ENCODE data around the gene PAX2. TPM values are rescaled to one million over a fixed set of nuclear protein-coding genes. Genes with fewer than 3 reads are reported as not detected.

Gene PAX2
- total and polyA plus RNA-seq, 2 of the 8 experiments (the other 6 are each of a cell fraction or from before 2014, with no cell fraction given): 0.02 TPM; not detected in 1

DNA sequence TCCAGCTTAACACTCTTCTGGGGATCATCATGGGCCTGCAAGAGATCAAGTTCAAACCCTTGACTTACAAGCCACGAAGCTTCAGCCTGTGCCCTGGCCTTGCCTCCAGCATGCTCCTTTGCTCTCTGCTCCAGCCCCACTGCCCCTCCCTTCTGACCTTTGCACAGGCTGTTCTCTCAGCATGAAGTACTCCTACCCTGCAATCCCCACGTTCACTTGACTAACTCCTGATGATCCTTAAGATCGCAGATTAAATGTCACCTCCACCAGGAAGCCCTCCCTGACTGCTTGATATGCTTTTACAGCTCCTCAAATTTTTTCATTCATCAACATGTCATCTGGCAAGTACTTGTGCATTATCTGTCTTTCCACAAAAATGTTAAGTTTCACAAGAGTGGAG, 91.9 kb downstream of the PAX2 start:
- Histone ChIP-seq H2BK120ac (replicated peaks; ENCODE audit: low read depth, low read length) (no peak overlapping the region), H4K8ac (ENCODE audit: extremely low read depth, insufficient read depth, low read length) (no peak overlapping the region), H3K4ac (replicated peaks; ENCODE audit: insufficient read length, low read depth, low read length) (no peak overlapping the region), H3K4me2 (ENCODE audit: insufficient read depth in 1 of 2, low read depth in 2 of 2, low read length in 2 of 2) (no peak overlapping the region), H3K9me3 (ENCODE audit: insufficient read depth in 2 of 2, low read depth in 1 of 2, low read length in 1 of 2) (peaks cover 0 to 3% of the 10 kb centered on the region in 2 experiments; a peak in 1 of 4 replicates), H3K14ac (ENCODE audit: insufficient read length) (no peak overlapping the region), H3K23ac (ENCODE audit: insufficient read length) (no peak overlapping the region), H2BK5ac (ENCODE audit: low read depth, low read length) (no peak overlapping the region), H3K23me2 (ENCODE audit: low read depth, low read length) (no peaks in the 10 kb centered on the region), H3K56ac (replicated peaks; ENCODE audit: insufficient read length, low read depth, low read length) (no peak overlapping the region), H2AFZ (ENCODE audit: low read length) (no peak overlapping the region), H3K79me1 (ENCODE audit: low read depth, low read length) (no peaks in the 10 kb centered on the region), H2BK20ac (ENCODE audit: low read length) (no peak overlapping the region), H3K27ac (ENCODE audit: low read depth, low read length) (no peak overlapping the region), H4K5ac (ENCODE audit: insufficient read length, low read depth, low read length) (no peak overlapping the region), H3K36me3 (ENCODE audit: control insufficient read depth in 2 of 4, insufficient read depth in 4 of 4, low read length in 3 of 4) (no peaks in the 10 kb centered on the region), H3K18ac (ENCODE audit: extremely low read depth, low read length) (no peak overlapping the region), H3K79me2 (ENCODE audit: control insufficient read depth in 1 of 2, insufficient read depth in 2 of 2, low read length in 2 of 2) (no peaks in the 10 kb centered on the region), H2BK15ac (ENCODE audit: low read length) (no peak overlapping the region), H4K20me1 (replicated peaks in 1 of 2; ENCODE audit: control insufficient read depth in 1 of 2, insufficient read depth in 2 of 2, low read length in 2 of 2) (no peaks in the 10 kb centered on the region), H2AK5ac (ENCODE audit: low read depth, low read length) (no peak overlapping the region), H3K27me3 (replicated peaks in 1 of 4; ENCODE audit: control insufficient read depth in 3 of 4, extremely low read depth in 1 of 4, insufficient read depth in 3 of 4, low read length in 3 of 4) (peaks cover 20 to 32% (median 26%) of the 10 kb centered on the region in 4 experiments), H3K4me3 (ENCODE audit: extremely low read depth in 1 of 4, insufficient read depth in 2 of 4, low read depth in 3 of 4, low read length in 4 of 4) (no peak overlapping the region), H3K9ac (replicated peaks in 1 of 4; ENCODE audit: extremely low read depth in 1 of 4, low read depth in 3 of 4, low read length in 3 of 4) (no peak overlapping the region), H2BK12ac (ENCODE audit: low read depth, low read length) (no peak overlapping the region), H4K91ac (replicated peaks; ENCODE audit: insufficient read length, low read length) (no peak overlapping the region), H3K4me1 (replicated peaks in 1 of 4; ENCODE audit: control insufficient read depth in 3 of 4, insufficient read depth in 4 of 4, low read length in 3 of 4) (no peaks in the 10 kb centered on the region)
- TF ChIP-seq SP1 (IDR thresholded peaks at IDR 0.05; ENCODE audit: low read depth, low read length) (no peak), HDAC6 (IDR thresholded peaks at IDR 0.05; ENCODE audit: low read depth, low read length) (no peak), POLR2A (IDR thresholded peaks at IDR 0.05; ENCODE audit: control extremely low read depth in 1 of 2, low read depth in 2 of 2, low read length in 2 of 2) (no peak), SRF (IDR thresholded peaks at IDR 0.05; ENCODE audit: low read depth, low read length) (no peak), RNF2 (IDR thresholded peaks at IDR 0.05; ENCODE audit: borderline replicate concordance, low read depth, low read length, missing control alignments, poor library complexity, severe bottlenecking) (no peak), RBBP5 (IDR thresholded peaks at IDR 0.05; ENCODE audit: borderline replicate concordance, low read depth, low read length) (no peak), RFX5 (IDR thresholded peaks at IDR 0.05; ENCODE audit: borderline replicate concordance, low read depth, low read length) (no peak), SIX5 (IDR thresholded peaks at IDR 0.05; ENCODE audit: low read depth, low read length) (no peak), GTF2F1 (IDR thresholded peaks at IDR 0.05; ENCODE audit: borderline replicate concordance, low read depth, low read length) (no peak)
- TF ChIP-seq, protein P1, sequence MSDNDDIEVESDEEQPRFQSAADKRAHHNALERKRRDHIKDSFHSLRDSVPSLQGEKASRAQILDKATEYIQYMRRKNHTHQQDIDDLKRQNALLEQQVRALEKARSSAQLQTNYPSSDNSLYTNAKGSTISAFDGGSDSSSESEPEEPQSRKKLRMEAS (IDR thresholded peaks at IDR 0.05): no peak
- ChIA-PET CTCF (ENCODE audit: partially characterized antibody) (interaction anchor here (1.3 to 1.7 kb wide), 3 partner anchors 17 to 42 kb away, joined by 3 to 5 read pairs (median 4); no protein-coding TSS in a partner anchor), POLR2A (ENCODE audit: partially characterized antibody) (interaction anchor here (0.7 kb wide), 1 partner anchor 25 kb away, joined by 3 read pairs; no protein-coding TSS in a partner anchor)
- no peak for DNase-seq (ENCODE audit: low read depth in 1 of 2, low spot score in 2 of 2)
- WGBS, 2 experiments (ENCODE audit: extremely low coverage in 1 of 2, insufficient coverage in 1 of 2, insufficient read length in 1 of 2, insufficient replicate concordance in 2 of 2, low coverage in 1 of 2, low lambda C conversion rate in 2 of 2, missing lambda C conversion rate in 1 of 2): 75% methylated on average over 3 of the region's 3 CpGs; no CpG with 5 or more reads in 1 of the 2 experiments
- no peak for FAIRE-seq

Data from H1 (cell line).